Measurements from ENCODE around the gene CCNI2.

CCNI2 gene

GRCh38 chr5:132759114-132760048, 12.2 kb downstream of the CCNI2 start:
- no peaks in the 10 kb centered on the region for H3K9me3 ChIP-seq (ENCODE audit: control insufficient read depth in 1 of 2, low read length in 2 of 2)
- no peak overlapping the region for H3K4me3 ChIP-seq (ENCODE audit: low read depth in 1 of 2, low read length in 2 of 2)
- H3K27ac ChIP-seq (ENCODE audit: low read depth, low read length): no peak overlapping the region
- no peaks in the 10 kb centered on the region for H3K4me1 ChIP-seq (ENCODE audit: control insufficient read depth in 1 of 2, insufficient read depth in 2 of 2, low read length in 2 of 2)
- H3K36me3 ChIP-seq (ENCODE audit: control insufficient read depth in 1 of 2, insufficient read depth in 2 of 2, low read length in 2 of 2): peaks cover 27 to 71% of the 10 kb centered on the region in 2 donors
- H3K27me3 ChIP-seq (ENCODE audit: control insufficient read depth in 1 of 2, insufficient read depth in 2 of 2, low read length in 2 of 2): no peaks in the 10 kb centered on the region
- no peak overlapping the region for H3K9ac ChIP-seq (ENCODE audit: low read depth in 1 of 2, low read length in 2 of 2)

GRCh38 chr5:132760049-132760420, 12.8 kb downstream of the CCNI2 start:
- H3K9me3 ChIP-seq (ENCODE audit: control insufficient read depth in 1 of 2, low read length in 2 of 2): no peaks in the 10 kb centered on the region
- no peak overlapping the region for H3K27ac ChIP-seq (ENCODE audit: low read depth, low read length)
- no peak overlapping the region for H3K9ac ChIP-seq (ENCODE audit: low read depth in 1 of 2, low read length in 2 of 2)
- no peak overlapping the region for H3K4me3 ChIP-seq (ENCODE audit: low read depth in 1 of 2, low read length in 2 of 2)
- H3K27me3 ChIP-seq (ENCODE audit: control insufficient read depth in 1 of 2, insufficient read depth in 2 of 2, low read length in 2 of 2): no peaks in the 10 kb centered on the region
- H3K36me3 ChIP-seq (ENCODE audit: control insufficient read depth in 1 of 2, insufficient read depth in 2 of 2, low read length in 2 of 2): peaks cover 33 to 77% of the 10 kb centered on the region in 2 donors
- no peaks in the 10 kb centered on the region for H3K4me1 ChIP-seq (ENCODE audit: control insufficient read depth in 1 of 2, insufficient read depth in 2 of 2, low read length in 2 of 2)

GRCh38 chr5:132760601-132761317, 13.5 kb downstream of the CCNI2 start:
- Histone ChIP-seq H3K36me3 (ENCODE audit: control insufficient read depth in 1 of 2, insufficient read depth in 2 of 2, low read length in 2 of 2) (peaks cover 35 to 79% of the 10 kb centered on the region in 2 donors), H3K9me3 (ENCODE audit: control insufficient read depth in 1 of 2, low read length in 2 of 2) (no peaks in the 10 kb centered on the region), H3K4me3 (ENCODE audit: low read depth in 1 of 2, low read length in 2 of 2) (no peak overlapping the region), H3K27ac (ENCODE audit: low read depth, low read length) (no peak overlapping the region), H3K27me3 (ENCODE audit: control insufficient read depth in 1 of 2, insufficient read depth in 2 of 2, low read length in 2 of 2) (no peaks in the 10 kb centered on the region), H3K4me1 (ENCODE audit: control insufficient read depth in 1 of 2, insufficient read depth in 2 of 2, low read length in 2 of 2) (no peaks in the 10 kb centered on the region), H3K9ac (ENCODE audit: low read depth in 1 of 2, low read length in 2 of 2) (no peak overlapping the region)

GRCh38 chr5:132761321-132762240, 14.4 kb downstream of the CCNI2 start:
- peaks cover 35 to 77% of the 10 kb centered on the region in 2 donors for H3K36me3 ChIP-seq (ENCODE audit: control insufficient read depth in 1 of 2, insufficient read depth in 2 of 2, low read length in 2 of 2)

GRCh38 chr5:132762246-132763000, 15.2 kb downstream of the CCNI2 start:
- Histone ChIP-seq H3K9ac (ENCODE audit: low read depth in 1 of 2, low read length in 2 of 2) (no peak overlapping the region), H3K4me1 (ENCODE audit: control insufficient read depth in 1 of 2, insufficient read depth in 2 of 2, low read length in 2 of 2) (peaks cover 0 to 3% of the 10 kb centered on the region in 2 donors), H3K27ac (ENCODE audit: low read depth, low read length) (no peak overlapping the region), H3K4me3 (ENCODE audit: low read depth in 1 of 2, low read length in 2 of 2) (no peak overlapping the region), H3K27me3 (ENCODE audit: control insufficient read depth in 1 of 2, insufficient read depth in 2 of 2, low read length in 2 of 2) (no peaks in the 10 kb centered on the region), H3K36me3 (ENCODE audit: control insufficient read depth in 1 of 2, insufficient read depth in 2 of 2, low read length in 2 of 2) (peaks cover 35 to 70% of the 10 kb centered on the region in 2 donors), H3K9me3 (ENCODE audit: control insufficient read depth in 1 of 2, low read length in 2 of 2) (no peaks in the 10 kb centered on the region)

More at GRCh38 chr5:132761321-132762240, 14.4 kb downstream of the CCNI2 start:
- no peak overlapping the region for H3K9ac ChIP-seq (ENCODE audit: low read depth in 1 of 2, low read length in 2 of 2)
- H3K4me1 ChIP-seq (ENCODE audit: control insufficient read depth in 1 of 2, insufficient read depth in 2 of 2, low read length in 2 of 2): no peaks in the 10 kb centered on the region
- H3K4me3 ChIP-seq (ENCODE audit: low read depth in 1 of 2, low read length in 2 of 2): no peak overlapping the region
- H3K9me3 ChIP-seq (ENCODE audit: control insufficient read depth in 1 of 2, low read length in 2 of 2): no peaks in the 10 kb centered on the region
- no peaks in the 10 kb centered on the region for H3K27me3 ChIP-seq (ENCODE audit: control insufficient read depth in 1 of 2, insufficient read depth in 2 of 2, low read length in 2 of 2)
- no peak overlapping the region for H3K27ac ChIP-seq (ENCODE audit: low read depth, low read length)

- Histone ChIP-seq H3K9ac (ENCODE audit: low read depth in 1 of 2, low read length in 2 of 2) (no peak overlapping the region), H3K4me1 (ENCODE audit: control insufficient read depth in 1 of 2, insufficient read depth in 2 of 2, low read length in 2 of 2) (peaks cover 3 to 6% of the 10 kb centered on the region in 2 donors), H3K27ac (ENCODE audit: low read depth, low read length) (no peak overlapping the region), H3K36me3 (ENCODE audit: control insufficient read depth in 1 of 2, insufficient read depth in 2 of 2, low read length in 2 of 2) (peaks cover 35 to 61% of the 10 kb centered on the region in 2 donors), H3K4me3 (ENCODE audit: low read depth in 1 of 2, low read length in 2 of 2) (no peak overlapping the region), H3K9me3 (ENCODE audit: control insufficient read depth in 1 of 2, low read length in 2 of 2) (no peaks in the 10 kb centered on the region), H3K27me3 (ENCODE audit: control insufficient read depth in 1 of 2, insufficient read depth in 2 of 2, low read length in 2 of 2) (no peaks in the 10 kb centered on the region)
These were observed 16.2 kb downstream of the CCNI2 start for GRCh38 chr5:132763181-132764036.

- no peaks in the 10 kb centered on the region for H3K27me3 ChIP-seq (ENCODE audit: control insufficient read depth in 1 of 2, insufficient read depth in 2 of 2, low read length in 2 of 2)
- H3K9ac ChIP-seq (ENCODE audit: low read depth in 1 of 2, low read length in 2 of 2): no peak overlapping the region
- H3K36me3 ChIP-seq (ENCODE audit: control insufficient read depth in 1 of 2, insufficient read depth in 2 of 2, low read length in 2 of 2): peaks cover 30 to 57% of the 10 kb centered on the region in 2 donors
- no peaks in the 10 kb centered on the region for H3K9me3 ChIP-seq (ENCODE audit: control insufficient read depth in 1 of 2, low read length in 2 of 2)
- no peak overlapping the region for H3K4me3 ChIP-seq (ENCODE audit: low read depth in 1 of 2, low read length in 2 of 2)
- no peak overlapping the region for H3K27ac ChIP-seq (ENCODE audit: low read depth, low read length)
- peaks cover 3 to 6% of the 10 kb centered on the region in 2 donors for H3K4me1 ChIP-seq (ENCODE audit: control insufficient read depth in 1 of 2, insufficient read depth in 2 of 2, low read length in 2 of 2)
These were observed 16.8 kb downstream of the CCNI2 start for GRCh38 chr5:132764051-132764450.

- peaks cover 28 to 52% of the 10 kb centered on the region in 2 donors for H3K36me3 ChIP-seq (ENCODE audit: control insufficient read depth in 1 of 2, insufficient read depth in 2 of 2, low read length in 2 of 2)
These were observed 17.5 kb downstream of the CCNI2 start for GRCh38 chr5:132764671-132765238.

More at GRCh38 chr5:132764671-132765238, 17.5 kb downstream of the CCNI2 start:
- Histone ChIP-seq H3K9ac (ENCODE audit: low read depth in 1 of 2, low read length in 2 of 2) (no peak overlapping the region), H3K27me3 (ENCODE audit: control insufficient read depth in 1 of 2, insufficient read depth in 2 of 2, low read length in 2 of 2) (no peaks in the 10 kb centered on the region), H3K4me1 (ENCODE audit: control insufficient read depth in 1 of 2, insufficient read depth in 2 of 2, low read length in 2 of 2) (peaks cover 3 to 6% of the 10 kb centered on the region in 2 donors), H3K27ac (ENCODE audit: low read depth, low read length) (no peak overlapping the region), H3K4me3 (ENCODE audit: low read depth in 1 of 2, low read length in 2 of 2) (no peak overlapping the region), H3K9me3 (ENCODE audit: control insufficient read depth in 1 of 2, low read length in 2 of 2) (no peaks in the 10 kb centered on the region)

Data from duodenal mucosa (tissue), 2 donors.